Stimulated activated CD4-positive, alpha-beta T cell treated with anti-CD3 and anti-CD28 coated beads, Interleukin-4, amount 100 ng/mL, for 4 hours (primary cell): ENCODE results near the gene PLCG2.

Source experiments
- DNase-seq, 2 experiments: peaks; one replicate each; pipeline ENCODE4 v3.0.0-alpha.2; 2020

PLCG2 gene

DNA sequence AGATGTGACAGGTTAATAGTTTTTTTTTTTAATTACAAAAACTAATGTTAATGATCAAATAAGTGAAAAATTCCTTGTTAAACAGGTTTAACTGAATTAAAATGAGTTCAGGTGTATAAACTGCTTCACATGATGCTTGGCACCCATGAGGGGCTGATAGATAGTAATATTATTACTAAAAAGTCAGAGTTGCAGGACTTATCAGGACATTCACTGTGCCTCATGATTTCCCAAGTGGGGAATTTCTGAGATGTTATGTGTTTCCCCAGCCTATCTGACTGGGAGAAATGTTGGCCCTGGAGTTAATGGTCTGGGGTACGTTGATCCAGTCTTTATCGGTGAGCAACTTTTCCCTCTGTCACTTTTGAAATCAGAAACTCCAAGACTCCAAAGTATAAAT, 102.1 kb downstream of the PLCG2 start:
- DNase-seq: no peak

DNA sequence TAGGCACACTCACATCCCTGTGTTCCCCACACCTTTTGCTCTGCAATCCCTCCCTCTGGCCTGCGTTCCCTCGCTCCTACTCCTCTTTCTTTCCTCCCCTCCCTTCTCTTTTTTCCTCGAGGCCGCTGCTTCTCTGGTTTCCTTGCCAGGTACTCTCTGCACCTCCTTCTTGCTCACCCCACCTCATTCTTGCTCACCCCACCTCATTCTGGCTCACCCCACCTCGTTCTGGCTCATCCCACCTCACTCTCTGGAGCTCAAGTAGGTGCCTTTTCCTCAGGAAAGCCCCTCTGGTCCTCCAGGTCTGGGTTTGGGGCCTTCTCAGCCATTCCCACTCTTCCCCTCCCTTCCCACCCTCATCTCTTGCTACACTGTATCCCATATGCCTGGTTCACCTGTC, 103.5 kb downstream of the PLCG2 start:
- DNase-seq: no peak

DNA sequence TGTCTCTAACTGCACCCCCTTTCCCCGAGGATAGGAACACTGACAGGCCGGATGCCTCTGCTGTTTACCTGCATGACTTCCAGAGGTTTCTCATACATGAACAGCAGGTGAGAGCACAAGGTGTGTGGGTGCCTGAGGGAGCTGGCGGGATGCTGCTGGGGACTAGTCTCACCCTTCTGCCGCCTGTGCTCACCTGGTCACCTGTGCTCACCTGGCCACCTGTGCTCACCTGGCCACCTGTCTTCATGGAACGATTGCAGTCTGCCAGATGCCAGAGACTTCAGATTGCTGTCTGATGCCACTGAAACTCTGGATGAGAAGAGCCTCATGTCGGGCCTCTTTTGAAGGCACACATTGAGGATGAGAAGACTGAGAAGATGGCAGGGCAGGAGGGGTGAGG, 104.1 kb downstream of the PLCG2 start:
- DNase-seq: no peak

DNA sequence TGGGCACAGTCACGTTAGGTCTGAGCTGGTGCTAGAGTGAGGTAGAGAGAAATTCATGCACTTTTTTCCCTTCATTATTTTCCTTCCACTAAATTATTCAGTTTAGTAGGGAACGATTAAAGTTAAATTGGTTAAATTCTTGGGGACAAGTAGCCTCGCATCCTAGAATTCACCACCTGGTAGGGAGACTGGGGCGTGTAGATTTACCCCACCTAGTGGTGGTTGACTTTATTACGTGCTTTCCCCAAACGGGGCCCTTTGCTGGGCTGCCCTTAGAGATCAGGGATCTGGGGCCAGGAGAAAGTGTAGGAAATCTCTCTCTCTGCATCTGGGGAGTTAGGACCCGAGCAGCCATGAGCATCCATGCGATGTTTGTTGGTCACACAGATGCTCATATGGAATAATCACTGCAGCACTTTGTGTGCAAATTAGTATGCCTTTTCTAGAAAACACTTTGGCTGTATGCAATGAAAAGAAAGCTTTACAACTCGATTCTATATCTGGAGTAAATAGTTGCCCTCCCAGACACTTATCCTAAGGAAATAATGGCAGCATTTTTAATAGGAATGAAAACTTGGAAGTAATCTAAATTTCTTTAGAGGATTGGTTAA, 107.0 kb downstream of the PLCG2 start:
- DNase-seq: no peak

DNA sequence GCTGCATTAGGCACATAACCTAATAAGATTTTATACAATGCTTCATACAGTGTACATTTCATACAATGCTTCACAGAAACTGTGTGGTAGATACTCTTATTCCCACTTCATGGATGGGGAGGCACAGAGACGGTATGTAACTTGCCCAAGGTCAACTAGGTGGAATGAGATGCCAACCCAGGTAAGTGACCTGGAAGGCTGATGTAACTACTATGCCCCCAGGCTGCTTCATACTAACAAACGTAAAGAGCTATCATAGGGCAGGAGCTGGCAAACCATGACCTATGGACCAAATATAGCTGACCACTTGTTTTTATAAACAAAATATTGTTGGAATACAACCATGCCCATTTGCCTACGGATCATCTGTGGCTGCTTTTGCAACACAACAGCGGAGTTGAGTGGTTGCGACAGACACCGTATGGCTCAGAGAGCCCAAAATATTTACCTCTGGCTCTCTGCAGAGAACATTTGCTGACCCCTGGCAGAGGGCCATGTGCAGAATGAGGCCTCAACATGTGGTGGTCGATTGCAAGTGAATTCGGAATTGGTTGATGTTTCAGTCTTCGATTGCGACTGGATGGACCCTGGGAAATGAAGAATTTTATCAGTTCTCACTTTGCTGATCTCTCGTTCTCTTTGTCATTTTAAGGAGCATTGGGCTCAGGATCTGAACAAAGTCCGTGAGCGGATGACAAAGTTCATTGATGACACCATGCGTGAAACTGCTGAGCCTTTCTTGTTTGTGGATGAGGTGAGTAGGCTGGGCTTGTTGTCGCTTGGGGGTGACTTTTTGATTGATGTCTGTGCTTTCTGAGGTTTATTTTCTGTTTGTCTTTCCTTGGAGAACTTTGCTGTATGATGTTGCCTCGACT, 109.7 kb downstream of the PLCG2 start:
- DNase-seq: no peak

DNA sequence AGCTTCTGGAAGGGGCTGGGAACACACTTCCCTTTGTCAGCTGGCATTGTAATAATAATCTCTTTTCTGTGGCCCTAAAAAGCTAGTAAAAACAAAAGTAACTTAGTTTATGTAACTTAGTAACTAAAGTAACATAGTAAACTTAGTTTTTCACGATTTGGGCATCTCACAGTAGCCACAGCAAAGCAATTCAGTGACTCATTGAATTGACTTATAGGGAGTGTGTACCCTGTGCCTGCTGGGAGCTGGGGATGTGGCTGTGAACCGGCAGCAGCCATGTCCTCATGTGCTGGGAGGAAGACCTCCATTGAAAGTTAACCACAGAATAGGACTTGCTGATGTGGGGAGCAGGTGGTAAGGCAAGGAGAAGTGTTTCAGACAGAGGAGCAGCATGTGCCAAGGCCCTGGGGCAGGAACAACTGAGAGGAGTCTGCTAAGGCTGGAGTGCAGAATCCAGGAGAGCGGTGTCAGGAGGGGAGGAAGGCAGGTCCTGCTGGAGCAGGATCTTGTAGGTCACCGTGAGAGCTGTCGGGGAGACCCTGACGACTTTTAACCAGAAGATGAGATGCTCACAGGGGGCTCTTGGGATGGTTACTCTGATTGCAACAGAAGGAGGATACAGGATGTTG, 112.8 kb downstream of the PLCG2 start:
- DNase-seq: no peak

DNA sequence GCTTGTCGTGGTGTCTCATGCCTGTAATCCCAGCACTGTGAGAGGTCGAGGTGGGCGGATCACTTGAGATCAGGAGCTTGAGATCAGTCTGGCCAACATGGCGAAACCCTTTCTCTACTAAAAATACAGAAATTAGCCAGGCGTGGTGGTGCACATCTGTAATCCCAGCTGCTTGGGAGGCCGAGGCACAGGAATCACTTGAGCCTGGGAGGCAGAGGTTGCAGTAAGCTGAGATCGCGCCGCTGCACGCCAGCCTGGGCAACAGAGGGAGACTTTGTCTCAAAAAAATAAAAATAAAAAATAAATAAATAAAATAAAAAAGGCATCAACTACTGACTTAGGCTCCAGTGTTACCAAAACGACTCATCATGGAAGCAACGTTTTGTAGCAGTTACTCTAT, 115.5 kb downstream of the PLCG2 start:
- DNase-seq: no peak

DNA sequence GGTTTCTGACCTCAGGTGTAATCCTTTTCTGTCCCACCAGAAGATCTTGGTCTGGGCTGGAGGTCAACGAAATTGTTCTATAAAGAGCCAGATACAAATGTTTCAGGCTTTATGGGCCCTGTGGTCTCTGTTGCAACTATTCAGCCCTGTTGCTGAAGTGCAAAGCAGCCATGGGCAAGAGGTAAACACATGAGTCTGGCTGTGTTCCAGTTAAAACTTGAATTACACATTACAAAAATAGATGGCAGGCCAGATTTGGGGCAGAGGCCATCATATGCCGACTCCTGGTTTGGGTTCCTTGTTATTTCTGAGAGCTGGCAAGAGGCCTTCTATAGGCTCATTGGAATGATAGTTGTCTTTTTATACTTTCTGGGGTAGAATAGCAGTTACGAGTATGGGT, 117.8 kb downstream of the PLCG2 start:
- no peak for DNase-seq

DNA sequence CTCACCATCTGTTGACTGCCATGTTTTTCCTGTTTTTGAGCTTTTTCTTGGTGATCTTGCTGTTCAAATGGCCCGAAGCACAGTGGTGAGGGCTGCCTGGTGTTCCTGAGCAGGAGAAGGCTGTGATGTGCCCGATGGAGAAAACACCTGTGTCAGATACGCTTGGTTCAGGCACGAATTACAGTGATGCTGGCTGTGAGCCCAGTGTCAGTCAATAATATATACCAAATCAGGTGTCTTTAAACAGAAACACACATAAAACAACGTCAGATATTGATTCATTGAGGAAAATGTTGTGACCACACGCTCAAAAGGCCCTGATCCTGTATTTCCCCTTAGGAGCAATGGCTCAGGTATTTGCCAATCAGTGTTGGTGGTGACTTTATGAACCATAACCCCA, 120.5 kb downstream of the PLCG2 start:
- no peak for DNase-seq

DNA sequence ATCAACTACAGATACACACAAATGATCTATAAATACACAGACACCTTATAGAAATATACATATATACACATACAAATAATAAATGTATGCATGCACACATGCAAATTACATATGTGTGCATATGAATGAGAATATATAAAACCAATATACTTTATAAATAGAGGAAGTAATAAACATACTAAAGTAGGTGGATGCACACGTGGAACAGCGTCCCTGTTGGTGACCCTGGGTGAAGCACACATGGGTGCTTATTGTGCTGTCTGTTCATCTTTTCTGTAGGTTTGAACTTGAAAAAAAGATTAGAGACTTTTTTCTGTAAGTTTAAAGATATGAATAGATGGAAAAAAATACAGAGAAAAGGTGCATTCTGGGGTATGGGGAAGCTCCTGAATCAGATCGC, 120.9 kb downstream of the PLCG2 start:
- DNase-seq: no peak

DNA sequence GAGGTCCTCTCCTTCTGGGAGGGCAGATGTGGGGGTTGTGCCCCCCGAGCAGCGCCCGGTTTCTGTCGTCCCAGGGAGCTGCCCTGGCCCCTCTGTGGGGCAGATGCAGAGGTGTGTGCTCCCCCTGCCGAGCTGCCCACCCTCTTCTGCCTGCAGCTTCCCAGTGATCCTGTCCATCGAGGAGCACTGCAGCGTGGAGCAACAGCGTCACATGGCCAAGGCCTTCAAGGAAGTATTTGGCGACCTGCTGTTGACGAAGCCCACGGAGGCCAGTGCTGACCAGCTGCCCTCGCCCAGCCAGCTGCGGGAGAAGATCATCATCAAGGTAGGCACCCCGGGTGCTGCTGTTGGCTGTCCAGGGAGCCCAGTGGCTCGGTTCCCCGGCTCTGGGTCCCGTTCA, 121.4 kb downstream of the PLCG2 start:
- no peak for DNase-seq

DNA sequence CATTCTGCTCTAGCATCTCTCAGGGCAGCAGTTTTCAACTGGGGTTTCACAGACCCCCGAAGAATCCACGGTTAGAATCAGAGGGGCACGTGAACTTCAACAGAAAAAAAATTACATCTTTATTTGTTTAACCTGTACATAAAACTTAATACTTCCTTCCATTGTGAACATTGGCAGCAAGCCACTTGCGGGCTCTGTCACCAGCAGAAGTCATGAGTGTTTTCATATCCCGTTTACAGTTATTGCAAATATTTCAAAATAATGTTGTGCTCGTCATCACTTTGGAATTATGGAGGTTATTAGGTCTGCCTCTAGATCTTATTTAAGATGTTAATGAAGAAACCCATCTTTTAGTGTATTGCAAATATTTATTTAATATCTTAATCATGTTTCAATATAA, 122.4 kb downstream of the PLCG2 start:
- no peak for DNase-seq

DNA sequence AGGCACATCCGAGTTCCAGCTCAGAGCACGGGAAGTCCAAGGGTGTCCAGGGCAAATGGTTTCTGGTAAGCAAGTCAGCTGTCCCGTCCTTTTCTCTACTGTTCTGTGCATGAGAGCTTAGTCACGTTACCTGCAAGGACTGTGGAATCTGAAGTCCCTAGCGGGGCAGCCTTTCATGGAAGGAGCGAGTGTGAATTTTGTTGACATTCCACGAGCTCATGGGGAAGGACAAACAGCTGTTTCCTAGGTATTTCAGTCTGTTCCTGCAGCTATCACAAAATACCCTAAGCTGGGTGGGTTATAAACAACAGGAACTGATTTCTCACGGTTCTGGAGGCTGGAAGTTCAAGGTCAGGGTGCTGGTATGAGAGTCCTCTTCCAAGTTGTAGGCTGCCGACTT, 122.9 kb downstream of the PLCG2 start:
- DNase-seq: no peak

DNA sequence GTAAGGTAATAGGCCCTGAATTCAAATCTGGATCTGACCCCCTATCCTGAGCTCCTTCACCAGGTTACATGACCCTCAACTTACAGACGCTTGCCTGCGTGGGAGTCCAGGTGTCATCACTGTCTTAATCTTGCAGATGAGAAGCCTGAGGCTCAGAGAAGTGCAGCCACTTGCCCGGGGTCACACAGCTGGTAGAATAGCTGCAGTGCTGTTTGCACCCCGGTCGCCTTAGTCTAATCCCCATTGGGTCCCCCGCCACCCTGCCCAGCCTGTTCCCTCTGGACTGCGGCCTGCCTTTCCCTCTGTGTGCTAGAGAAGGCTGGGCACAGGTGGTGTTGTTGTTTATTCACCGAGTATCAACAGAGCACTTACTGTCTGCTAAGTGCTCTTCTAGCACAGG, 125.2 kb downstream of the PLCG2 start:
- DNase-seq: no peak

DNA sequence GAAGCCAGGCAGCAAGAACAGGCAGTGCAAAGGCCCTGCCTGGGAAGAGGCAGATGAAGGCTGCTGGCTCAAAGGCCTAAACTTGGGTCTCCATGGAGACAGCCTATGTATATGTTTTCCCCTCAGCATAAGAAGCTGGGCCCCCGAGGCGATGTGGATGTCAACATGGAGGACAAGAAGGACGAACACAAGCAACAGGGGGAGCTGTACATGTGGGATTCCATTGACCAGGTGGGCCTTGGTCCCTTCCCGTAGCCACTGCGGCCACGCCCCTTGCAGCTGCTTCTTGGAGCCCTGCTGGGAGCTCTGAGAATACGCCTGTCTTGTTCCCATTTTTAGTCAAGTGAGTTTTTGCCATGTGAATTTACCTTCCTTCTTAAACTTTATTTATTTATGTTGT, 126.2 kb downstream of the PLCG2 start:
- no peak for DNase-seq

DNA sequence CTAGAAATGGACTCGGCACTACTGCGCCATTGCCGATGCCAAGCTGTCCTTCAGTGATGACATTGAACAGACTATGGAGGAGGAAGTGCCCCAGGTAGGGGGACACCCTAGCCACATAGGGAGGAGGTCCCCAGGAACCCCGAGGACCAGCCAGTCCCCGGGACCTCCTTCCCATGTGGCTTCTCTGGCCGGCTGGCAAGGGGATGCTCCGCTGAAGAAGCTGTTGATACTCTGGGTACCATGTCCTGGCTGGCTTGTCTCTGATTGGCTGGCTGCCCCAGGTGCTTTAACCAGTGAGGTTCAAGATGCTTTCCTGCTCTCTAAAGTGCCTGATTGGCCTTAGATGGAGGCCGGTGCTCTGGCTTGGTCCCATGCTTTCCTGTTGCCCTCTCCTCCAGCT, 128.6 kb downstream of the PLCG2 start:
- DNase-seq: no peak

DNA sequence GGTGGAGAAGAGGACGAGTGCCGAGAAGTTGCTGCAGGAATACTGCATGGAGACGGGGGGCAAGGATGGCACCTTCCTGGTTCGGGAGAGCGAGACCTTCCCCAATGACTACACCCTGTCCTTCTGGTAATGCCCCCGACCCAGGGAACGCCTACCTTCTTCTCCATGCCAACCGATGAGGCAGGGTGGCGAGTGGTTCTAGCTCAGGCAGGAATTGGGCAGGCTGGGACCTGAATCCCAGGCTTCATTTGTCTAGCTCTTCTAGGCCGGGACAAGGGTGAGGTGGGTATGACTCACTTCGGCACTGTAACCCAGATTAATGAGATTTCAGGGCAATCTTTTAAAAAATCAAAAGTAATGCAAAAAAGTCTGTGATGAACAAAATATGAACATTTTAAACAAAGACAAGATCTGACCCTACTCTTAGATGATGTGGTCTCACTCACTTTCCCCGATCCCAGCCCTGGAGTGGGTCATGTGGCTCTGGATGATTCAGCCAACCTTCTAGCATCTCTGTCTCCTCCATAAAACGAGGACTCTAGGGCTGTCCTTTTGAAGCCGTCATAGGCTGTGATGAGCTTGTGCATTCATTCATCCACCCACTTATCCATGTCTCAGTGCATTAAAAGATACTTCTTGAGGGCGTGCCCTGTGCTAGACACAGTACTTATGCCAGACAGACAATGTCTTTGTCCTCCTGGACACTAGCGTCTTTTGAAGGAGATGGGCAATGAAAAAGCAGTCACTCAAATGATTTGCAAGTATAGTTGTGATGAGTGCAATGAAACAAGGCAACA, 129.6 kb downstream of the PLCG2 start:
- no peak for DNase-seq

DNA sequence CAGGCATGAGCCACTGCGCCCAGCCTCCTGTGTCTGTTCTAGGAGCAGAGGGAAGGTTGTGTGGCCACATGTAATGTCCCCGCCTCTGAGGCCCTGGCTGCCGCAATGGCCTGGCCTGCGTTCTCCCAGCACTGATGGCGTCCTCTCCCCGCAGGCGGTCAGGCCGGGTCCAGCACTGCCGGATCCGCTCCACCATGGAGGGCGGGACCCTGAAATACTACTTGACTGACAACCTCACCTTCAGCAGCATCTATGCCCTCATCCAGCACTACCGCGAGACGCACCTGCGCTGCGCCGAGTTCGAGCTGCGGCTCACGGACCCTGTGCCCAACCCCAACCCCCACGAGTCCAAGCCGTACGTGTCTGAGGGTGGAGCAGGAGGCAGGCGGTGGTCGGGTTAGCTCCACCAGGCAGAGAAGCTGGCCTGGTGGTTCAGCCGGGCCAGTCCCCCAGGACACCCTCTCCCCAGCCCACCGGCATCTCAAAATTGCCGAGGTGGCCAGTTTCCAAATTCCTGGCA, 131.3 kb downstream of the PLCG2 start:
- DNase-seq: no peak

DNA sequence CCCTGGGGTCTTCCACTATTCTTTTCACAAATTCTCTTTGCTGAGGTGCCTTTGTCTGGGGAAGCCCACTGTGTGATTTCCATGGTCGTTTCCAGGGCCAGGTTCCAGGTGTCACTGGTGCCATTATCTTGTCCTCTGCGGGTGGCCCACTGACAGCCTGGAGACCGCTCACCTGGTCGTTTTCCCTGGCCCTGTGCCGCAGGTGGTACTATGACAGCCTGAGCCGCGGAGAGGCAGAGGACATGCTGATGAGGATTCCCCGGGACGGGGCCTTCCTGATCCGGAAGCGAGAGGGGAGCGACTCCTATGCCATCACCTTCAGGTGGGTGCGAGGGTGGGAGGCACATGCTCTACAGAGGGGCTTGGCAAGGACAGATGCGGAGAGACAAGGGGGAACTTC, 133.3 kb downstream of the PLCG2 start:
- DNase-seq: no peak

DNA sequence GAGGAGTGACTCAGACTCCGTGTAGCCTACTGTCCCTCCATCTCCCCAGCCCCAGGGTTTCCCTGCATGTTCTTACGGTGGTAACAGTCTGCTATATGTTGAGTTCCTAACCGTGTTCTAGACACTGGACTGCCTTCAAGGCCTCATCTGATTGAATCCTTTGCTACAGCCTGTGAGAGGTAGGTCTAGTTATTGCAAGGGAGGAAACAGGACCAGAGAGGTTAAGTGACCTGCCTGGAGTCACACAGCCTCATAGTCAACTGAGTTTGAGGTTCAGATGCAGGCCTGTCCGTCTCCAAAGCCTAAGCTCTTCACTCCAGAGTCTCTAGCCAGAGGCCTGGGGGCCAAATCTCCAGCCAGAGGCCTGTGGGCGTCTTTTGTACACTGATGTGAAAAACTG, 134.1 kb downstream of the PLCG2 start:
- DNase-seq: no peak

DNA sequence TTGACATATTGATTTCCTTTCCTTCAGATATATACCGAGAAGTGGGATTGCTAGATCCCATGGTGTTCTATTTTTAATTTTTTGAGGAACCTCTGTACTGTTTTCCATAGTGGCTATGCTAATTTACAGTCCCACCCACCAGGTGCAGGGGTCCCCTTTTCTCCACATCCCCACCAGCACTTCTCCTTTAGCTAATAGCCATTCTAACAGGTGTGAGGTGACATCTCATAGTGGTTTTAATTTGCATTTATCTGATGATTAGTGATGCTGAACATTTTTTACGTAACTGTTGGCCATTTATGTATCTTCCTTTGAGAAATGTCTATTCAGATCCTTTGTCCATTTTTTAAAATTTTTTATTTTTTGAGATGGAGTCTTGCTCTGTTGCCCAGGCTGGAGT, 138.3 kb downstream of the PLCG2 start:
- no peak for DNase-seq

DNA sequence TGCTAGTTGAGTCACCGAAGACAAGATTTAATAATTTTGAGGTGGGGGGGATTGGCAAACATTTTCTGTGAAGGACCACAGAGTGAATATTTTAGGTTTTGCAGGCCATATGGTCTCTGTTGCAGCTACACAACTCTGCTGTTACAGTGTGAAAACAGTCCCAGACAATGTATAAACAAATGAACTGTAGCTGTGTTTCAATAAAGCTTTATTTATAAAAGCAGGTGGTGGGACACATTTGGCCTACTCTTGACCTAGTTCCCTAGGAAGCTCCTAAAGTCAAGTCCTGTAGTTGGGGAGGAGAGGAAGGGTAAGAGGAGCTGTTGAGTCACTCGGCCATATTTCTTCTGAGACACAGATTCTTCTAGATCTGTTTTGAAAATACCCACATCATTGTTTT, 139.8 kb downstream of the PLCG2 start:
- no peak for DNase-seq

DNA sequence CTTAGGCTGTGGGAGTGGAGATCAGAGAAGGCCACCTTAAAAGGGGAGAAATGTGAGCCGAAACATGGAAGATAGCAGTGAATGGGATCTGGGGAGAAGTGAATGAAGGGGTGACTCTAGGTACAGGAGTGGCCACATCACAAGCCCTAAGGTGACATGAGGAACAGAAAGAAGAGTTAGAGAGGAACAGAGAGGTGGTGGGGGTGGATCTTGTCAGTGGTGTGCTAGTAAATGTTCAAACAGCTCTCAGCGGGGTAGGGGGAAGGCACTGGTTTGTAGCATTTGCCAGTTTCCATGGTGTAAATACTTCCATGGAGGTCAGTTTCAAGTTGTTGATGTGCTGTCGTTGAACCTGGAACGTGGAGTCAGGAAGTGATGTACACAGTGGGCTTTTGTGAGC, 141.4 kb downstream of the PLCG2 start:
- no peak for DNase-seq
